HG03378 (cell line): ENCODE results near the gene DLEC1.
"Not testable (repeated sequence)": the region's sequence is repeated elsewhere in the genome, so short reads cannot be mapped to it uniquely, and the experiment has no call there.

Experiments
- ATAC-seq: cut with Tn5 transposase; IDR thresholded peaks from one replicate; pipeline ENCODE4 v1.9.1; 2021; ENCODE audit warnings: mild to moderate bottlenecking, moderate library complexity; ENCODE audit not compliant: unreplicated experiment

The DLEC1 gene

DNA sequence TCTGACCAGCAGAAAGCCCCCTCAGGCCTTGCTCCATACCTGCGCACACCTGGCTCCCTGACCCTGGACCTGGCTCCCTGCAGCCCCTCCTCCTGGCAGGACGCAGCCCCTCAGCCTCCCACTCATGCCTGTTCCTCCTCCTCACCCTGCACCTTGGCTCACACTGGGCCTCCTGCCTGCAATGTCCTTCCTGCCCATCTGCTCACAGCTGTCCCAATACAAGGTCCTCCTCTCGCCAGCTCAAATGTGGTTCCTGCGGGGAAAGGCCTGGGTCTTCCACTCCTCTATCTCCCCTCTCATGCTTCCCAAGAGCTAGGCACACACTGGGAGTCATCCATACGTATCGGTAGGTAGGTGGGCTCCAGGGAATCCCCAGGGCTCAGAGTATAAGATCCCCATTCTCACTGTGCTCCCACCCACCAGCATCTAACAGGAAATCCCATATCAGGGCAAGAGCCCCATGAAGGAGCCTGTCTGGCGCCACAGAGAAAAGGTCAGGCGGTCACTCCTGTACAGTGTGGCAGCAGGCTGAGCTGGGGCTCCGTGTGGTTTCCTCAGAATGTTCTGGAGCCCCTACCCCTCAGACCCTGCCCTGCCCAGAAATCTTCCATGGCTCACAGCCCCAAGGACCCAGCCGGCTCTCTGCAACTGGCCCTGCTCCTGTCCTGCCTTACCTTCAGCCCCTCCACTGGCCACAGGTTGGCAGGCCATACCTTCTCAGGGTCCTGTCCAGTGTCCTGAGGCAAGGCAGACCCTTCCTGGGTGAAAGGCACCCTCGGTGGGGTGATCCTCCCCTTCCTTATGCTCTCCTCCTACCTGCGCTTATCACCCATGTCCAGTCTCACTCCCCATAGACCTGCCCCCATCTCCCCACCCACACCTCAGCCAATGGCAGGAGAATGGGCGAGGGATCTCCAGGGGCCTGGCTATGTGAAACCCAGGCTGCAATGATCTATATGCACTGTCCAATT, 20.4 kb upstream of the DLEC1 start:
- ATAC-seq: no peak

DNA sequence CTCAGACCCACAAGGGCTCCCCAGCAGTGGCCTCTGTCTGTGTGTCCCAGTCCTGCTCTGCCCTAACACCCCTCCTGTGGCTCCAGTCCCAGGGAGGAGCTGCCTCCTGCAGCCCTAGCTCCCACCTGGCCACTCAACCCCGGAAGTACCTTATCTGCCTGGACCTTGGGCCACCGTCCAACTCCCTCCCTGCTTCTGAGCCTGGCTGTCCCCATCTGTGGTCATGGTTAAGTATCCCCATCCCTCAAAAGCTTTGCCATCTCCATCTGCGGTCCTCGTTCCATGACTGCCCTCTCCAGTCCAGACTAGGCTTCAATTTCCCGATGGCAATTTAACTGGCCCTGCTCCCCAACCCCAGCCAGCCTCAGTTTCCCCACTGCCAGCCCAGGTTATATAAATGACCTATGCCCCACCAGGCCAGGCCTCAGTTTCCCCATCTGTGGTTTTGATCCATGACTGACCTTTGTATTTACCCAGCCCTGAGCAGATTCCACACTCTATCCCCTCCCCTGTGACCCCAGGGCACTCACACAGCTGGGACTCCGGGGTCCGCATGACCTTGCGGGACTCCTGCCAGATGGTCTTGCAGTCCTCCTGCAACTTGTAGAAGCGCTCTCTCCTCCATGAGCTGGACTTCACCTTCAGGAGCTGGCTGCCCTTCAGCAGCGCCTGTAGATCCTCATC, 19.2 kb upstream of the DLEC1 start:
- ATAC-seq: no peak

DNA sequence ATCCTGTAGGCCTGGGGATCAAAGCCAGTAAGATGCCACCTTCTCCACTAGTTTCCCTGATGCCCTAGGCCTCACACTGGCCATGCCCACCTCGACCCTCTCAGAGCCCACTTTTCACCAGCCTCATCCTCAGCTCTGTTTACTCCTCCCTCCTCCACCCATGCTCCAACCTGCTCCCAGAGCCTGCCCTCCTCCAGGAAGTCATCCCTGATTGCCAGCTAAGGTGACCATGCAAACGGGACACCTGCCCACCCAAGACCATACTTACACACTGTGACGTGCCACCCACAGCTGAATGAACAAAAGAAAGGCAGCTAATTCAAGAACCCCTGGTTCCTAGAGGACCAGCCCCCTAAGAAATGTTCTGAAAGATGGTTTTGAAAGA, 18.7 kb upstream of the DLEC1 start:
- ATAC-seq: no peak

DNA sequence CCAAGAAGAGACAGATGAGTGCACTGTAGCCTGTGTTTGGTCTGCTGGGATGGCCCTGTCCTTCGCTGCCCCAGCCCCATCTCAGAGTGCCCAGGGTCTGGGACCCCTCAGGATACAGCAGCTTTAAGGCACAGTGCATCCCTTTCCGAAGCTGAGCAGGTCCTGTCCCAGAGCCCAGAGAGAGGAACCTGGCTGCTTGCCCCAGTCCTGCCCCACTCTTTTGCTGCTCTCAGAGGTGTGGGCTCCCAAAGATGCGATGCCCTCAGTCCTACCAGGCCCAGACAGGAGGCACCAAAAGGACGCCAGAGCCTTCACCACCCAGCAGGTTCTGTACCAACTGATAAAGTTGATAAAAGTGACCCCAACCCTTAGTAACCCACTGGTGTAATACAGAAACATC, 17.8 kb upstream of the DLEC1 start:
- no peak for ATAC-seq

DNA sequence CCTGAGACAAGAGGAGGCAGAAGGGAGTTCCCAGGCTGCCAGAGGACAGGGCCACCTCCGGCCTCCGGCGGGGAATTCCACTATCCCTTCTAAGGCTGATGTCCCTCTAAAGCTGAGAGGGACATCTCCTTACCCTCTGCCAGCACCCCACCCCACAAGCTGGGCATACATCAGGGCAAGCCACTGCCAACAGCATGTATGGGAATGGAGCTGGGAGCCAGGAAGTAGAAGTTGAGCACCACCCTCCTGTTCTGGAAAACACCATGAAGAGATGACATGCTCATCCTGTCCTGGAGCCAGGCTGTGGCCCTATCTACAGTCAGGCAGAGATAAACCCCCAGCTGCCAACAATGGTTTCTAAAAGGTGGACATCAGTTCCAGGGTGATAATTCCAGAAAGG, 16.7 kb upstream of the DLEC1 start:
- no peak for ATAC-seq

DNA sequence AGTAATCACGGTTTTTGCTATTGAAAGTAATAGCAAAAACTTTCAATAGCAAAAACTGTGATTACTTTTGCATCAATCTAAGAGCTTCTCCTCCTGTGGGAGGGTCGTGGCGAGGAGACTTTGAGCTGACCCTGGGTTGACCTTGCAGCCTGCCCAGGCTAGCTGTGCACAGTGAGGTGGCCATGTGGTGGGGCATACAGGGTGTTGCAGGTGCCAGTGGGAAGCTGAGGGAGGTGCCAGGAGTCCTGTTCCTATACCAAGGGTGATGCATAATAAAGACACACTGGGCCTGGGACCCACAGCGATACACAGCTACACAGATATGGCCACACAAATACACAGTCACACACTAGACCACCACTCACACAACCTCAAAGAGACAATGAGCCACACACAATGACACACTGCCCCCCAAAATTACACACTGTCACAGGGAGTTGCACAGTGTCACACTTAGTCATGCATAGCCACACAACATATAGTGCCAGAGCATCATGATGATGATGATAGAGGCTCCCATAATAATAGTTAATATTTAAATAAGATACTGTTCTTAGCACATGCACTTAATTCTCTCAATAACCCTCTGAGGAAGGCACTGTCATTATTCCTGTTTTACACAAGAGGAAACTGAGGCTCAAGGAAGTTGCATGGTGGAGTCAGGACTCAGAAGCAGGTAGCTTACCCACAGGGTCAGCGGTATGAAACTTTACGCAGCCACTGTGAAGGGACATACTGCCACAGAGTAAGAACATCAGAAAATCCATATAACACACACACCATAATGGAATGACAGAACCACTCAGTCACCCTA, 15.9 kb upstream of the DLEC1 start:
- no peak for ATAC-seq

DNA sequence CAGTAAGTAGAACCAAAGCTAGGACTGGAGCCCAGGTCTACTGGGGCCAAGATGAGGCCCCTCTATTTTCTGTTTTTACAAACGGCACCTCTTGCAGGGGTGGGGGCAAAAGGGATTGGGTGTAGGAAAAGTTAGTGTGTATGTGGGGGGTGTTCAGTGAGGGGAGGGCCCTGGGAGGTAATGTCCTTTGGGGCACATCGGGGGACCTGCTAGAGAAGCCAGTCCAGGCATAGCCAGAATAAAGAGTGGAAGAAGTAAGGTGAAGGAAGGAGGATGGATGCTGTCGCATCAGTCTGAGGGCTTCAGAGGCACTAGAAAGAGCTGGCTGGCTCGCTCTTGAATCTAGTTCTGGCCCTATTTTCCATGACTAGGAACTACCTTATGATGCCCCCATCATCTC, 12.2 kb upstream of the DLEC1 start:
- no peak for ATAC-seq

DNA sequence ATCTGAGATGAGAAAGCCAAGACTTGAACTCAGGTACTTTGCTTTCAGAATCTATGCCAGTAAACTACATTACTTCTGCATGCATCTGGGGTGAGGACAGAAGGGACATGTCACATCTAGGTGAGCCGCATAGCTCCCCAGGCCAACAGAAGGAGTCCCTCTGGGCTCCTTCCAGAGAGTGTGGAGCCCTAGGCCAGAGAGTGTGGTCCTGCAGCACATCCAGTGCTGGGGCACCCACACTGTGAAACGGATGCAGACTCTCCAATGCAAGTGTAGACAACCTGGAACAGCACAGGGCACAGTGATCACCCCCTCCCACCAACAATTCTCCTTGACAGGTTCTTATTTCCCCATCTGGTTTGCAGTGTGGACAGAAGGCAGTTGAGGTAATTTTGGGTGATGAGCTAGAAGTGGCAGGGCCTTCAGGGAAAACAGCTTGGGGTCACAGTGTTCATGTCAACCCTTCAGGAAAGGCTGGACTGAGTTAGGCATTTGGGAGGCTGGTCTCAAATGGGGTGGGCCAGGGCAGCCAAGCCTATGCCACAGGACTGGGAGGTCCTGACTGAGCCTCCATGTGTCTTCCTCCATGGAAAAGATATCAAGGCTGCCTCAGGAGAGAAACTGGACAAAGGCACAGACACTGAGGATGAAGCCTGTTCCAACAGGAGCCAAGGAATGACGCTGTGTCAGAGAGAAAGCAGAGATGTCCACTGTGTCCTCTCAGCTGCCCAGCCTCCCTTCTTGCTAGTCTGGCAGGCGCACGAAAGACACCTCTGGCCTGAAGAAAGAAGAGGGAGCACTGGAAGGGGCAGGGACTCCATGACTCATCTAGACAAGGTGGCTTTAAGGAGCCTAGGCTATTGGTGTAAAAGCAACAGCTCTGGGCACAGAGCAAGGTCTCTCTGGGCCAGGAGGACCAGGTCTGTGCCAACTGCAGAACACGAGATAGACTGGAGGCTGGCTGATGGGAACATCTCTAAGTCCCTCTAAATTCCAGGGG, 11.2 kb upstream of the DLEC1 start:
- ATAC-seq: no peak

DNA sequence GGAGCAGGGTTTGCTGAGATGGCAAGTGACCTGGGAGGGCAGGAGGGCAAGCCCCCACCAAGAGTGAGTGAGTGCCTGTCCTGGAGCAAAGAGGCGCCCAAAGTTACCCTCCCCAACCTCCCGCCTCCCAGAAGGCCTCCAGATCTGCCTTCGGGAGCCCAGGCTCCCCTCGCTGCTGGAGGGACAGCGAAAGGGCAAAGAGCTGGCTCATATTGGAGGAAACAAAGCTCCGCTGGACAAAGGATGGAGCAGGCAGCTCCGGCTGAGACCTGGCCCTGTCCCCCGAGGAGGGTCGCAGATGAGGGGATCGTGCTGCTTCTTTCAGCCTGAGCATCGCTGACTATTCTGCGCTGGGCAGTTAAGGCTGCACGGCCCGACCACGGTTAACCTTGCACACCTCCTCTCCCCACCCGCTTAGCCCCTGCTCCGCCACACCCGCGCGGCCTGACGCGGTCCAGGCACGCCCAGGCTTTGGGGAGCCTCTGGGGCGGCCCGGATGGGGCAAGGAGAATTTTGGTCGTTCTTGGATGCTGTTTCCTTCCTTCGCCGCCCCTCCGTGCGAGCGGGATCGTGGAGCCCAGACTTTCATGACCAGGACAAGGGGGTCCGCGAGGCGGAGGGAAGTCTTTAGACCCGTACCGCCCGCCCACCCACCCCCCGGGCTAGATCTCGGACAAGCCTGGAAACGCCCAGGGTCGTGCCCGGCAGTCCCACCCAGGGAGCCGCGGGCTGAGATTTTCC, 10.2 kb upstream of the DLEC1 start:
- no peak for ATAC-seq

DNA sequence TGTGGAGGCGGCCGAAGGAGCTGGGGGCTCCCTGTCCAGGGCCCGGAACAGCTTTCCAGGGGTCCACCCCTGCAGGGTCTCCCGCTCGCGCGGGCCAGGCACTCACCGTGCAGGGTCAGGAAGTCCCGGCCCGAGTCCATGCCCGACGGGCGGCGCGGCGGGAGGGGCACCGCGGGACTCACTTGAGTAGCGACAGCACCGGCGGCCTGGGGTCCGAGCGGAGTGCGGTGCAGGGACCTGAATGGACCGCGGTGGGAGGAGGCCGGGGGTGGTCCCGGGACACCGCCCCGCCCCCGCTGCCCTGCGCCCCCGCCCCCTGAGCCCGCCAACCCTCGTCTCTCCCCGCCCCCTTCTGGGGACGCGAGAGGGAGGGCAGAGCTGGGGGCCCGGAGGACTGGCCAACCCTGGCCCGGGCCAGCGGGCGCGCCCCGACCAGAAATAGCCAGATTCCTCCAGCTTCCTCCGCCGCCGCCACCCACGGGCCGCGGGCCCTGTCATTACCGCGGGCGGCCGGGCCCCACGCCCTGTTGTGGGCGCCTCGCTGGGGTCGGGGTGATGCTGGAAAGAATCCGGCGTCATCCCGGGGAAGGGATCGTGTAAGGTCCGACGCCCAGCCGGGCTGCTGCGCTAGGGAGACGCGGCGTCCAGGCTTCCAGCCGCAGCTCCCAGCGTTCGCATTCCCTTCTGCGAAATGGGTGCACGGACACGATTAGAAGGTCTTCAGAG, 9.4 kb upstream of the DLEC1 start, which contains the start of gene PLCD1:
PLCD1 (minus strand) TSS at position 243 of the 726 bp plus-strand sequence; CDS start at position 140, 103 bp downstream.
- ATAC-seq: no peak

DNA sequence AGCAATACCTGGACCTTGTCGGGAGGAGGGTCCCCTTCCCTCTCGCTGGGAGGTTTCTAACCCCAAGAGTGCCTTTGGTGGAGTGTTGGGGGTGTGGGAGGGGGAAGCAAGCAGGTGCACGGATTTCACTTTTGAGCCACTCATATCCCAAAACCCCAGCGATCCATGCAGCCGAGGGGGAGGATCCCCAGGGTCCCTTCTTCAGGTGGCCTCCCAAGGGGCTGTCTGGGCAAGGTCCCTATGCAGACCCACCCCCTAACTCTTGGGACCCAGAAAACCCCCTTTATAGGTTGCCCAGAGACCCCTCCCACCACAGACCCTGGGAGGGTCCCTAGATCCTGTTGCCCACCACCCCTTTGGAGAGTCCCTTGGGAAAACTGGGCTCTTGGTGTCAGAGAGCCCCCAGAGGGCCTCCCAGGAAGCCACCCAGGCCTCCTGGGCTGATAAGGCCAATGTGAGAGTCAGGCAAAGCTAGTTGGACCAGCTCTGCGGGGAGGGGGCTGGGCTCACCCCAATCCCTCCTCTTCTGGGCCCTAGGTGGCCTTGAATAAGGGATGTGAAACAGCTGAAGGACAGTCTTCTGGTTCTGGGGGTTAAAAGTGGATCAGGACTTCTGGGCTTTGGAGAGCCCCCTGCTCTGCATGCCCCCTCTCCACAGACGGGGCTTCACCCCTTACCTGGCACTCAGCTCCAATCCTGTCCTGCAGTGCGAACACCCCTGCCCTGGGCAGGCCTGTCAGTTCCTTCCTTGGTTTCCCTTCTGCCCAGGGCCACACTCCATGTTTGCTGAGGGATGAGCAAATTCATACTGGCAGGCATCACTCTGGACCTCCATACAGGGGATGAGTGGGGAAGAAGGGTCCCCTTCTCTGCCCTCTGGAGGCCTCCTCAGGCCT, 8.6 kb upstream of the DLEC1 start:
- no peak for ATAC-seq

DNA sequence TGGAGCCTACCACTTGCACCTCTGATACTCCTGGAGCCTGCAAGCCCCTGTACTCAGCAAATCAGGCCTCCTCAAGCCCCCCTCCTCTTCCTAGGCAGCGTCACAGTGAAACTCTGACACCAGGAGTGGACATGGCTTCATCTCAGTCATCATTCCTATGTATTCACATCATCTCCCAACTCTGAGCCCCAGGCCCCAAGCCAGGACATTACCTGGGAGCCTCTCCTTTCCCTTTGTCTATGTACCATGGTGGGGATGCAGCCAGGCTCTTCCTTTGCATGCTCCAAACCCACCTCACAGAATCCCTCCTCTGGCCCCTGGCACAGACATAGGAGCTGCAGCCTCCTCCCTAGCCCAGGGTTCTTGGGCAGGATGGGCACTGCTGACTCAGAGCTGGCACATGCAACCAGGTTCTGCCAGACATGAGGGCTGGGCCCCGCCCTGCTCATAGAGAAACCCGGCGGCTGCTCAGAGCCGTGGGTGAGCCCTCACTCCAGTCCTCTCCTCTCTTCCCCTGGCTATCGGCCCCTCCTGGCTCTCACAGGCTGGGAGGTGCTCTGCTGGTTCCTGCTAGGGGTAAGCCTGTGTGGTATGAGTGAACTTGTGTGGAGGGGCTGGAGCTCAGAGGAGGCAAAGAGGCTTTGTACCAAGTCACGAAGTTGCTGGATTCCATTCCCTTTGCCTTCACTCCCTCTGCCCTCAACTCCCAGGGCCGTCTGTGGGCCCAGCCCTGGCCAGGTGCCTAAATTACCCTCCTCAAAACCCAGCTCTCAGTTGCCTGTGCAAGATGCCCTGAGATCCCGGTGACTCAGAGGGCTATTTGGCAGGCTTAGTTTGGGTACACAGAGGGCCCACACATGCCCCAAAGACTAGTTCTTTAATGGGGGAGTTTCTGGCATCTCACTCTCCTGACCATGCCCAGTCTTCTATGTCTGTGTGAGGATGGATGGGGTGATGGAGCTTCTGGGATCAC, 7.7 kb upstream of the DLEC1 start:
- no peak for ATAC-seq

DNA sequence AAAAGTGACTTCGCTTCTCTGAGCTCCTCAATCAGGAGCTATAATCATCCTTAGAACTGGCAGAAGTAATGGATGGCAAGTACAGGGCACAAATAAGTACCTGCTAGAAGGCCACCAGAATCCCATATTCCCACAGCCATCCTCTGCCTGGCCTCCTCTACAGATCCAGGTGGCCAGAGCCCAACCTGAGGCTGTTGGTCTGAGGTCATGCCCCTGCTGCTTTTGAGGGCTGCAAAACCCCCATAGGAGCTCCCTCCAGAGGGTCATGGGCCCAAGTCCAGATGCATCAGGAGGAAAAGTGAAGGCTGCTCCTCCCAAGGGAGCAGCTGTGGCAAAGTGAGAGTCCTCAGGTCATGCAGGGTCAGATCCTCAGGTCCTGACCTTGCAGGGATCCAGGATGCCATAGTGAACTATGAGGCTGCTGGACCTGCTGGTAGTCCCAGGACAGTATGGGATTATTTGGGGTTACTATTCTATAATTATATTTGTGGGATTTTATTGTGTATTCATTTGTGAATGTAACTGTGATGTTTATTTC, 6.6 kb upstream of the DLEC1 start:
- ATAC-seq: no peak

DNA sequence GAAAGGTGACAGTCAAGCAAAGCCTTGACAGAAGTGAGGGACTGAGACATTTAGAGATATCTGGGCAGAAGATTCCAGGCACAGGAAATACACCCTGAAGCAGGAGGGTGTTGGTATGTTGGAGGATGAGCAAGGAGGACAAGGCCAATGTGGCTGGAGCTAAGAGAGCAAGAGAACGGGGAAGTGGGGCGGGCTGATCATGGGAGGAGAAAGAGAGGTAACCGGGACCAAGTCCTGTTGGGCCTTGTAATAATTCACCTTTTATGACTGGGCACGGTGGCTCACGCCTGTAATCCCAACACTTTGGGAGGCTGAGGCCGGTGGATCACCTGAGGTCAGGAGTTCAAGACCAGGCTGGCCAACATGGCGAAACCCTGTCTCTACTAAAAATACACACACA, 5.4 kb upstream of the DLEC1 start:
- not testable (repeated sequence) for ATAC-seq

DNA sequence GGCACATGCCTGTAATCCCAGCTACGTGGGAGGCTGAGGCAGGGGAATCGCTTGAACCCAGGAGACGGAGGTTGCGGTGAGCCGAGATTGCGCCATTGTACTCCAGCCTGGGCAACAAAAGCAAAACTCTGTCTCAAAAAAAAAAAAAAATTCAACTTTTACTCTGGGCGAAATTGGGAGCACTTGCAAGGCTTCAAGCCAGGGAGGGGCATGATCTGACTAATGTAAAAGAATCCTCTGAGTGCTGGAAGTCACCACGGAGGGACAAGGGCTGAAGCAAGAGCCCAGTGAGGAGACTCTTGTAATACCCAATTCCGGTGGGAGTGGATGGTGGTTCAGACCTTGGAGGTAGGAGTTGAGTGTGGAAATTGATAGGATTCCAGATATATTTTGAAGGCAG, 4.7 kb upstream of the DLEC1 start:
- not testable (repeated sequence) for ATAC-seq

DNA sequence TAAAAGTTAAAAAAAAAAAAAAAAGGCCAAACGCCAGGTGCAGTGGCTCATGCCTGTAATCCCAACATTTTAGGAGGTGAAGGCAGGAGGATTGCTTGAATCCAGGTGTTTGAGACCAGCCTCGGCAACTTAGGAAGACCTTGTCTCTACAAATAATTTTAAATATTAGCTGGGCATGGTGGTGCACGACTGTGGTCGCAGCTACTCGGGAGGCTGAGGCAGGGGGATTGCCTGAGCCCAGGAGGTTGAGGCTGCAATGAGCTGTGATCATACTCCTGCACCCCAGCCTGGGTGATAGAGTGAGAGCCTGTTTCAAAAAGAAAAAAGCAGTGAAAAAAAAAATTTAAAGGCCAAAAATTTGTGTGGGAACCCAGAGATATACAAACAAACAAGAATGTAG, 2.7 kb upstream of the DLEC1 start:
- ATAC-seq: no peak
